Retinal pigment epithelial cell (primary cell): Measurements from ENCODE around the gene UST.

ENCODE experiments used
- DNase-seq: peaks from one replicate; pipeline ENCODE4 v3.0.0-alpha.2; 2010; ENCODE audit warnings: low read depth
- H3K4me3 ChIP-seq: 2 replicates; pipeline ENCODE4 v1.5.1; 2011; ENCODE audit warnings: mild to moderate bottlenecking, low read length, control low read depth, moderate library complexity
- CTCF ChIP-seq: conservative IDR thresholded peaks from 2 replicates; pipeline ENCODE4 v1.5.1; 2011; ENCODE audit warnings: low read depth, low read length, control low read depth, inconsistent platforms

UST gene

GRCh38 chr6:149057464-149057840, 310.6 kb downstream of the UST start:
- TF ChIP-seq CTCF = no peak

DNA sequence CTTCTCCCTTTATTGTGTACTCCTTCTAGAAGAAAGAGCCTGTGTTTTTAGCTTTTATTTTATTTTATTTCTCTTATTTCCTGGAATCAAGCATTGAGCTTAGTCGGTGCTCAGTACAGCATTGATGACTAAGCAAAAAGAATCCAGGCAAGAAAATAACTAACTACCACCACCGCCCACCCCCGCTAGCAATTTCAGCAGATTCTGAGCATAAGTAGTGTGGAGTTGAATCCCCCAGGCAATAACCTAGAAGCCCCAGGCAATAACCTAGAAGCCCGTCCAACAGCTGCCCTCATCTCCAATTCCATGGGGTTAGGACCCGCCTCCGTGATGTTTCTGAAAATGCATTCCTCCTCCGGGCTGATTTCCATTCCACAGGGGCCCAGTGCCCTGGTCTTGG, 312.7 kb downstream of the UST start:
- DNase-seq = no peak
- TF ChIP-seq CTCF = no peak
- H3K4me3 ChIP-seq = no peak overlapping the region

More at GRCh38 chr6:149057464-149057840, 310.6 kb downstream of the UST start:
- no peak overlapping the region for H3K4me3 ChIP-seq
- no peak for DNase-seq

- no peak overlapping the region for H3K4me3 ChIP-seq
- no peak for TF ChIP-seq CTCF
- no peak for DNase-seq
Measured at GRCh38 chr6:149060300-149060984, 313.6 kb downstream of the UST start.

- TF ChIP-seq CTCF = no peak
- H3K4me3 ChIP-seq = no peak overlapping the region
- DNase-seq = no peak
Measured at GRCh38 chr6:149060985-149061760, 314.3 kb downstream of the UST start.

DNA sequence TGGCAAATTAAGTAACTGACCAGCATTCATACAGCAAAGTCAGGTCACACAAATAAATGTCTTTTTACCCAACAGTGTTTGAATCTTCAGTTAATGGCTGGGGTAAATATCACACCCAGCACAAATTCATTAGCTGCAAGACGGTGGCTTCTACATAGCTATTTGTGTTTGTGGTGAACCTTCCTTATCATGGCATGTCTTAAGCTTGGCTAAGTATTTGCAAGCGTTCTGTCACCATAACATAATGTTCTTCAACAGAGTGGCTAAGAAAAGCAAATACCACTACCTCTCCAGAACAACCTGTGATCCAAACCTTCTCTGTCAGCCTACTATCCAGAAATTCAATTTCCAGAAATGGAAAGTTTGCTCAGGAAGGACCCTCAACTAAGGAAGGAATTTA, 315.1 kb downstream of the UST start:
- H3K4me3 ChIP-seq = no peak overlapping the region
- no peak for TF ChIP-seq CTCF
- no peak for DNase-seq

- DNase-seq = no peak
- TF ChIP-seq CTCF = no peak
- H3K4me3 ChIP-seq = no peak overlapping the region
Measured at GRCh38 chr6:149062653-149063348, 316.0 kb downstream of the UST start.
